Stimulated activated memory B cell treated with anti-CD40 and anti-IgM and Interleukin-4, amounts not matched to agents 10 μg/mL and 1 μg/mL and 100 μg/mL, for 72 hours (primary cell): ENCODE results near the gene ZBTB8A.

Experiments
- ATAC-seq: fragments of 150-1000 bp; cut with Tn5 transposase; 2 replicates; pipeline ENCODE4 v1.10.0; 2021
- H3K27ac Mint-ChIP-seq: one replicate; pipeline ENCODE4 v1.8.0; 2022; ENCODE audit warnings: mild to moderate bottlenecking, mixed read lengths
- H3K27me3 Mint-ChIP-seq: one replicate; pipeline ENCODE4 v1.8.0; 2022; ENCODE audit warnings: mixed read lengths
- H3K36me3 Mint-ChIP-seq: one replicate; pipeline ENCODE4 v1.8.0; 2022; ENCODE audit warnings: mixed read lengths
- H3K4me1 Mint-ChIP-seq: one replicate; pipeline ENCODE4 v1.8.0; 2022; ENCODE audit warnings: mixed read lengths
- H3K4me3 Mint-ChIP-seq: one replicate; pipeline ENCODE4 v1.8.0; 2022; ENCODE audit warnings: mild to moderate bottlenecking, moderate library complexity, mixed read lengths
- H3K9me3 Mint-ChIP-seq: one replicate; pipeline ENCODE4 v1.8.0; 2022; ENCODE audit warnings: mixed read lengths

The ZBTB8A gene

GRCh38 chr1:32568929-32569328, 29.7 kb downstream of the ZBTB8A start:
- no peak for ATAC-seq
- H3K27me3 Mint-ChIP-seq, result peaks cover 8% of the 10 kb centered on the region

GRCh38 chr1:32580348-32581017, 41.3 kb downstream of the ZBTB8A start:
- Mint-ChIP-seq H3K4me1 (no peaks in the 10 kb centered on the region), H3K9me3 (no peaks in the 10 kb centered on the region), H3K27me3 (no peaks in the 10 kb centered on the region), H3K36me3 (no peaks in the 10 kb centered on the region), H3K27ac (no peak overlapping the region), H3K4me3 (no peak overlapping the region)
- no peak for ATAC-seq

More at GRCh38 chr1:32568929-32569328, 29.7 kb downstream of the ZBTB8A start:
- no peak overlapping the region for H3K4me3 Mint-ChIP-seq
- H3K27ac Mint-ChIP-seq, result no peak overlapping the region
- no peaks in the 10 kb centered on the region for H3K9me3 Mint-ChIP-seq
- H3K4me1 Mint-ChIP-seq, result no peaks in the 10 kb centered on the region
- H3K36me3 Mint-ChIP-seq, result peaks cover 8% of the 10 kb centered on the region

GRCh38 chr1:32592943-32593342, 53.7 kb downstream of the ZBTB8A start:
- Mint-ChIP-seq H3K4me1 (no peaks in the 10 kb centered on the region), H3K9me3 (no peaks in the 10 kb centered on the region), H3K27ac (no peak overlapping the region), H3K27me3 (no peaks in the 10 kb centered on the region), H3K36me3 (peaks cover 30% of the 10 kb centered on the region), H3K4me3 (no peak overlapping the region)
- no peak for ATAC-seq

GRCh38 chr1:32600034-32600433, 60.8 kb downstream of the ZBTB8A start:
- Mint-ChIP-seq H3K27ac (no peak overlapping the region), H3K36me3 (peaks cover 12% of the 10 kb centered on the region)

GRCh38 chr1:32605711-32606424, 66.6 kb downstream of the ZBTB8A start:
- ATAC-seq, result no peak
- Mint-ChIP-seq H3K9me3 (no peaks in the 10 kb centered on the region), H3K4me1 (no peaks in the 10 kb centered on the region), H3K4me3 (no peak overlapping the region), H3K27me3 (no peaks in the 10 kb centered on the region), H3K27ac (no peak overlapping the region), H3K36me3 (no peaks in the 10 kb centered on the region)

More at GRCh38 chr1:32600034-32600433, 60.8 kb downstream of the ZBTB8A start:
- ATAC-seq, result no peak
- Mint-ChIP-seq H3K4me1 (no peaks in the 10 kb centered on the region), H3K9me3 (no peaks in the 10 kb centered on the region), H3K27me3 (no peaks in the 10 kb centered on the region), H3K4me3 (no peak overlapping the region)

GRCh38 chr1:32606565-32607371, 67.5 kb downstream of the ZBTB8A start:
- no peaks in the 10 kb centered on the region for H3K9me3 Mint-ChIP-seq
- H3K27ac Mint-ChIP-seq, result no peak overlapping the region
- ATAC-seq, result peak; percentile 16
- H3K36me3 Mint-ChIP-seq, result no peaks in the 10 kb centered on the region
- no peaks in the 10 kb centered on the region for H3K27me3 Mint-ChIP-seq
- H3K4me3 Mint-ChIP-seq, result no peak overlapping the region
- no peaks in the 10 kb centered on the region for H3K4me1 Mint-ChIP-seq

GRCh38 chr1:32609180-32609579, 70.0 kb downstream of the ZBTB8A start:
- H3K4me1 Mint-ChIP-seq, result peaks cover 7% of the 10 kb centered on the region
- no peak overlapping the region for H3K4me3 Mint-ChIP-seq
- H3K27ac Mint-ChIP-seq, result no peak overlapping the region
- no peaks in the 10 kb centered on the region for H3K27me3 Mint-ChIP-seq
- H3K9me3 Mint-ChIP-seq, result no peaks in the 10 kb centered on the region
- no peak for ATAC-seq
- H3K36me3 Mint-ChIP-seq, result no peaks in the 10 kb centered on the region

GRCh38 chr1:32611859-32612188, 72.6 kb downstream of the ZBTB8A start:
- ATAC-seq, result no peak
- peak overlapping the region; percentile 66 for H3K4me3 Mint-ChIP-seq
- H3K27ac Mint-ChIP-seq, result no peak overlapping the region

GRCh38 chr1:32612189-32612881, 73.1 kb downstream of the ZBTB8A start:
- Mint-ChIP-seq H3K4me1 (peaks cover 7% of the 10 kb centered on the region), H3K4me3 (peak overlapping the region; percentile 66), H3K36me3 (no peaks in the 10 kb centered on the region), H3K27me3 (no peaks in the 10 kb centered on the region), H3K27ac (no peak overlapping the region), H3K9me3 (no peaks in the 10 kb centered on the region)
- peak; percentile 92 for ATAC-seq

More at GRCh38 chr1:32611859-32612188, 72.6 kb downstream of the ZBTB8A start:
- Mint-ChIP-seq H3K36me3 (no peaks in the 10 kb centered on the region), H3K27me3 (no peaks in the 10 kb centered on the region), H3K4me1 (peaks cover 7% of the 10 kb centered on the region), H3K9me3 (no peaks in the 10 kb centered on the region)

- ATAC-seq, result no peak
- no peaks in the 10 kb centered on the region for H3K36me3 Mint-ChIP-seq
- no peaks in the 10 kb centered on the region for H3K27me3 Mint-ChIP-seq
- no peaks in the 10 kb centered on the region for H3K9me3 Mint-ChIP-seq
- peaks cover 7% of the 10 kb centered on the region for H3K4me1 Mint-ChIP-seq
- no peak overlapping the region for H3K27ac Mint-ChIP-seq
- H3K4me3 Mint-ChIP-seq, result no peak overlapping the region
These were observed 74.2 kb downstream of the ZBTB8A start for GRCh38 chr1:32613472-32613871.

GRCh38 chr1:32618673-32619221, 79.5 kb downstream of the ZBTB8A start:
- no peak for ATAC-seq
- Mint-ChIP-seq H3K36me3 (peaks cover 31% of the 10 kb centered on the region), H3K4me1 (peaks cover 13% of the 10 kb centered on the region), H3K27ac (no peak overlapping the region), H3K27me3 (no peaks in the 10 kb centered on the region), H3K9me3 (peaks cover 2% of the 10 kb centered on the region), H3K4me3 (no peak overlapping the region)

GRCh38 chr1:32619701-32620485, 80.7 kb downstream of the ZBTB8A start:
- peaks cover 20% of the 10 kb centered on the region for H3K4me1 Mint-ChIP-seq
- H3K36me3 Mint-ChIP-seq, result peaks cover 43% of the 10 kb centered on the region
- no peak overlapping the region for H3K4me3 Mint-ChIP-seq
- no peak overlapping the region for H3K27ac Mint-ChIP-seq
- no peaks in the 10 kb centered on the region for H3K27me3 Mint-ChIP-seq
- ATAC-seq, result peak; percentile 74
- H3K9me3 Mint-ChIP-seq, result peaks cover 2% of the 10 kb centered on the region

GRCh38 chr1:32622205-32622604, 83.0 kb downstream of the ZBTB8A start:
- peaks cover 53% of the 10 kb centered on the region for H3K36me3 Mint-ChIP-seq

More at GRCh38 chr1:32622205-32622604, 83.0 kb downstream of the ZBTB8A start:
- Mint-ChIP-seq H3K4me1 (peaks cover 23% of the 10 kb centered on the region), H3K27ac (no peak overlapping the region), H3K27me3 (no peaks in the 10 kb centered on the region), H3K4me3 (no peak overlapping the region), H3K9me3 (peaks cover 2% of the 10 kb centered on the region)
- no peak for ATAC-seq
